ENCODE measurements around the gene ARHGAP28. TPM values are rescaled to one million over a fixed set of nuclear protein-coding genes. Genes with fewer than 3 reads are reported as not detected.

ARHGAP28 gene
- total RNA-seq, 2 donors from 2014 or later: 0.41 to 1.8 TPM

DNA sequence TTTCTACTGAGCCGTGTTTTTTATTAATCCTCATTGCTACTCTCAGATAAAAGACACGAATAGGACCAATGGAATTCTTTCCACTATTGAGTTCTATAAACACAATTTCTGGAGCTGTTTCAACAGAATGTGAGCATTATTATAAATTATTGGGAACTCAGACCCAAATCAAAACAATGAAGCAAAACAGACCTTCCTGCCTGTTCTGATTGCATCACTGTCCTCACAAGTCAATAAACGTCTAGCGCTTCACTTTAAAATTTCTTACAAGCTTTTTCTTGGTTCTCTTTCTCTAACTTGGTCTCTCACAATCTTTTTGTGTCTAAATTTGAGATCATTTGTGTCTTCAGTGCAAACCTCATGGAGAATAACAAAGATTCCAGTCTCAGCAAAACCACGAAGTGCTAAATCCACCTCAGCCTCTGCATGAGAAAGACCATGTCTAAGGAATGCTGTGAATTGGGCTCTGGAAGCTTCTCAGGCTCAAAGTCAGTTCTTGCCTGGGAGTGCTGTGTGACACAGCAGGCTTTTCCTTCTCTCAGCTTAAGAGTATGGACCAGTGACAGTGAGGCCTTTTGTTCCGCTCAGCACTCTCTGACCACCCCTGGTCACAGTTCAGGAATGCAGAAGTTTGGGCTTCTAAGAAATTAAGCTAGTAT, 22.8 kb downstream of the ARHGAP28 start:
- H3K36me3 ChIP-seq: no peaks in the 10 kb centered on the region
- H3K27ac ChIP-seq: no peak overlapping the region
- H3K27me3 ChIP-seq (replicated peaks; ENCODE audit: insufficient read depth): no peaks in the 10 kb centered on the region
- H3K4me1 ChIP-seq (ENCODE audit: control insufficient read depth in 1 of 2, low read depth in 2 of 2): no peaks in the 10 kb centered on the region
- no peak for DNase-seq (ENCODE audit: low spot score)
- H3K9me3 ChIP-seq: no peaks in the 10 kb centered on the region
- no peak overlapping the region for H3K4me3 ChIP-seq
- ATAC-seq (ENCODE audit: insufficient number of reproducible peaks, low FRiP score, low read depth): no peak
- TF ChIP-seq, protein P1, sequence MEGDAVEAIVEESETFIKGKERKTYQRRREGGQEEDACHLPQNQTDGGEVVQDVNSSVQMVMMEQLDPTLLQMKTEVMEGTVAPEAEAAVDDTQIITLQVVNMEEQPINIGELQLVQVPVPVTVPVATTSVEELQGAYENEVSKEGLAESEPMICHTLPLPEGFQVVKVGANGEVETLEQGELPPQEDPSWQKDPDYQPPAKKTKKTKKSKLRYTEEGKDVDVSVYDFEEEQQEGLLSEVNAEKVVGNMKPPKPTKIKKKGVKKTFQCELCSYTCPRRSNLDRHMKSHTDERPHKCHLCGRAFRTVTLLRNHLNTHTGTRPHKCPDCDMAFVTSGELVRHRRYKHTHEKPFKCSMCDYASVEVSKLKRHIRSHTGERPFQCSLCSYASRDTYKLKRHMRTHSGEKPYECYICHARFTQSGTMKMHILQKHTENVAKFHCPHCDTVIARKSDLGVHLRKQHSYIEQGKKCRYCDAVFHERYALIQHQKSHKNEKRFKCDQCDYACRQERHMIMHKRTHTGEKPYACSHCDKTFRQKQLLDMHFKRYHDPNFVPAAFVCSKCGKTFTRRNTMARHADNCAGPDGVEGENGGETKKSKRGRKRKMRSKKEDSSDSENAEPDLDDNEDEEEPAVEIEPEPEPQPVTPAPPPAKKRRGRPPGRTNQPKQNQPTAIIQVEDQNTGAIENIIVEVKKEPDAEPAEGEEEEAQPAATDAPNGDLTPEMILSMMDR (IDR thresholded peaks at IDR 0.05): no peak

DNA sequence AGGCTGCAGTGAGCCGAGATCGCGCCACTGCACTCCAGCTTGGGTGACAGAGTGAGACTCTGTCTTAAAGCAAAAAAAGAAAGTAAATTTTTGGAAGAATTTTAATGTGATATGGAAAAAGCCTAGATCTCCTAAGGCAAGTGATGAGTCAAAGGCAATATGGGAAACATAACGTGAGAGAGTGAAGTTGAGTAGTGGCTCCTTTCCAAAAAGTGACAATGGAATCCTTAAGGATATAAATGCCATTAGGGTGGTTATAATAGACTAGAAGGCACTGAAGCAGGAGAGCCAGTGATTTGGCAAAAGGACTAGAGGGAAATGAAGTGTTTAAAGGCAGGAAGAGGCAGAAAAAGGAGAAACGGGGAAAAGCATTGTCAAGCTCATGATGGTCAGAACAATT, 25.6 kb downstream of the ARHGAP28 start:
- no peaks in the 10 kb centered on the region for H3K4me1 ChIP-seq (ENCODE audit: control insufficient read depth in 1 of 2, low read depth in 2 of 2)
- H3K4me3 ChIP-seq: no peak overlapping the region
- no peaks in the 10 kb centered on the region for H3K27me3 ChIP-seq (replicated peaks; ENCODE audit: insufficient read depth)
- no peak for ATAC-seq (ENCODE audit: insufficient number of reproducible peaks, low FRiP score, low read depth)
- no peak for DNase-seq (ENCODE audit: low spot score)
- no peaks in the 10 kb centered on the region for H3K9me3 ChIP-seq
- H3K36me3 ChIP-seq: no peaks in the 10 kb centered on the region
- TF ChIP-seq, protein P1 (IDR thresholded peaks at IDR 0.05): no peak
- H3K27ac ChIP-seq: no peak overlapping the region

DNA sequence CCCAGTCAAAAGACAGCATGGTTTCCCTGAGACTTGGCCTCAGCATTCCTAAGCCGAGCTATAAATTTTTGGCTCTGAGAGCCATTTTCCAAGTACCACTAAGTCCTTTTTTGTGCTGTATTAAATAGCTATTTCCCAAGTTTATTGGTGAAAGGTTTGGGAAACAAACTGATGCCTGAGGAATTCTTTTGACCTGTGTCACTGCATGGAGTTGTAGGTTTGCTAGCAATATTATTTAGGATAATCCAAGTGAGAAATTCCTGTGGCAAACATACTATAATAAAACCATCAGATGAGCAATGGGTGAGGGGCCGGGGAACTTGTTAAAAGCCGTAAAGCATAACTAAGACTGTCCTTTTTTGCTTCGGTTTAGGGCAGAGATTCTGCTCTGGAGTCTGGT, 28.4 kb downstream of the ARHGAP28 start:
- ATAC-seq (ENCODE audit: insufficient number of reproducible peaks, low FRiP score, low read depth): no peak
- DNase-seq (ENCODE audit: low spot score): no peak
- H3K27me3 ChIP-seq (replicated peaks; ENCODE audit: insufficient read depth): no peaks in the 10 kb centered on the region
- no peak overlapping the region for H3K4me3 ChIP-seq
- no peaks in the 10 kb centered on the region for H3K36me3 ChIP-seq
- no peaks in the 10 kb centered on the region for H3K9me3 ChIP-seq
- H3K4me1 ChIP-seq (ENCODE audit: control insufficient read depth in 1 of 2, low read depth in 2 of 2): no peaks in the 10 kb centered on the region
- H3K27ac ChIP-seq: no peak overlapping the region
- TF ChIP-seq, protein P1 (IDR thresholded peaks at IDR 0.05): no peak

DNA sequence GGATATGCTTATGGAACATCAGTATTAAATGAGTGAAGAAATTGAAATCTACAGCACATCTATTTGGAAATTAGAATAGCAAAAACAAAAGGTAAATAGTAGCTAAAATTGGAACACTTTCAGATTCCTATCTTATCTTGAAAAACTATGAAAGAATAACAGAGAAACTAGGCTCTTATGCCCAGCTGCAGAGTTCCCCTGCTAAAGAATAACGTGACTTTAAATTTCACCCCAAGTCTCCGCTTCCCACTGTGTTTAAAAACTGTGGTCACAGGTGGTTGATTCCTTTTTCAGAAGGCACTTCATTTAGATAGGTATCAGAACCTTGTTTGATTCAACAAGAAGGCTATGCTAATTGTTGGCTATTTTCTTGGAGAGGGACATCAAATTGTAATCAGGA, 30.1 kb downstream of the ARHGAP28 start:
- ATAC-seq (ENCODE audit: insufficient number of reproducible peaks, low FRiP score, low read depth) (no peak), DNase-seq (ENCODE audit: low spot score) (no peak)
- Histone ChIP-seq H3K4me1 (ENCODE audit: control insufficient read depth in 1 of 2, low read depth in 2 of 2) (no peaks in the 10 kb centered on the region), H3K27me3 (replicated peaks; ENCODE audit: insufficient read depth) (no peaks in the 10 kb centered on the region), H3K36me3 (no peaks in the 10 kb centered on the region), H3K4me3 (no peak overlapping the region), H3K9me3 (no peaks in the 10 kb centered on the region), H3K27ac (no peak overlapping the region)
- TF ChIP-seq, protein P1 (IDR thresholded peaks at IDR 0.05): no peak

DNA sequence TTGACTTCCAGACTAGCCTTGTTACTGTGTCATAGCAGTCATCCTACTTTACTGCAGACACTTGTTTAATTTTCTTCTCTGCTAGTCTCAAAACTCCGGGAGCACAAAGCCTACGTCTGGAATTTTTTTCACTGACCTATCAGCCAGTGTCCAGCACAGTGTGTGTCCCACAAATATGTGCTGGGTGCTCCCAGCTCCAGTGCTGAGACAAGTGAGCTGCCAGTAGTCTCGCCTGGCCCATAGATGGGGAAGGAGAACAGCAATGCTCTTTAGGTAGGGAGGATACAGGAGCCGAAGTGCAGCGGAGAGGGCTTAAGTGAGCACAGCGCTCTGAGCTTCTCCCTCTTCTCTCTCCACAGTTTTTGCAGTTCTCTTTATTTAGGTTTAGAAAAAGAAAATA, 34.0 kb downstream of the ARHGAP28 start:
- DNase-seq (ENCODE audit: low spot score): no peak
- H3K4me3 ChIP-seq: no peak overlapping the region
- H3K27ac ChIP-seq: no peak overlapping the region
- no peaks in the 10 kb centered on the region for H3K9me3 ChIP-seq
- H3K36me3 ChIP-seq: no peaks in the 10 kb centered on the region
- H3K27me3 ChIP-seq (replicated peaks; ENCODE audit: insufficient read depth): no peaks in the 10 kb centered on the region
- H3K4me1 ChIP-seq (ENCODE audit: control insufficient read depth in 1 of 2, low read depth in 2 of 2): no peaks in the 10 kb centered on the region
- TF ChIP-seq, protein P1 (IDR thresholded peaks at IDR 0.05): no peak
- ATAC-seq (ENCODE audit: insufficient number of reproducible peaks, low FRiP score, low read depth): no peak
